ENCODE data around the gene DDRGK1. TPM values are rescaled to one million over a fixed set of nuclear protein-coding genes. Genes with fewer than 3 reads are reported as not detected.
A peak's percentile ranks its signal among the peaks of the same experiment; 100 is the strongest.
"Not testable (repeated sequence)": the region's sequence is repeated elsewhere in the genome, so short reads cannot be mapped to it uniquely, and the experiment has no call there.

The DDRGK1 gene
- total RNA-seq, 1 donor from 2014 or later: 84.2 TPM

GRCh38 chr20:3223651-3223993 lies 19.1 kb upstream of the DDRGK1 start:
- no peaks in the 10 kb centered on the region for H3K9me3 Mint-ChIP-seq (ENCODE audit: unreplicated experiment)
- peaks cover 5% of the 10 kb centered on the region for H3K4me1 Mint-ChIP-seq (ENCODE audit: unreplicated experiment)
- peaks cover 12% of the 10 kb centered on the region for H3K36me3 Mint-ChIP-seq (ENCODE audit: unreplicated experiment)
- H3K27ac Mint-ChIP-seq (ENCODE audit: unreplicated experiment): no peak overlapping the region
- H3K27me3 Mint-ChIP-seq (ENCODE audit: unreplicated experiment): no peaks in the 10 kb centered on the region
- no peak for TF ChIP-seq CTCF (IDR thresholded peaks at IDR 0.05)
- no peak for DNase-seq (ENCODE audit: extremely low spot score, unreplicated experiment)
- H3K4me3 Mint-ChIP-seq (ENCODE audit: unreplicated experiment): no peak overlapping the region

- no peak for DNase-seq (ENCODE audit: extremely low spot score, unreplicated experiment)
- Mint-ChIP-seq H3K27me3 (ENCODE audit: unreplicated experiment) (no peaks in the 10 kb centered on the region), H3K27ac (ENCODE audit: unreplicated experiment) (no peak overlapping the region), H3K36me3 (ENCODE audit: unreplicated experiment) (peaks cover 12% of the 10 kb centered on the region), H3K9me3 (ENCODE audit: unreplicated experiment) (no peaks in the 10 kb centered on the region), H3K4me1 (ENCODE audit: unreplicated experiment) (peaks cover 5% of the 10 kb centered on the region), H3K4me3 (ENCODE audit: unreplicated experiment) (no peak overlapping the region)
- no peak for TF ChIP-seq CTCF (IDR thresholded peaks at IDR 0.05)
These were observed 18.4 kb upstream of the DDRGK1 start for GRCh38 chr20:3222635-3223600.

GRCh38 chr20:3221398-3222226 lies 17.1 kb upstream of the DDRGK1 start:
- Mint-ChIP-seq H3K9me3 (ENCODE audit: unreplicated experiment) (no peaks in the 10 kb centered on the region), H3K4me3 (ENCODE audit: unreplicated experiment) (no peak overlapping the region), H3K4me1 (ENCODE audit: unreplicated experiment) (peaks cover 5% of the 10 kb centered on the region), H3K27me3 (ENCODE audit: unreplicated experiment) (no peaks in the 10 kb centered on the region), H3K27ac (ENCODE audit: unreplicated experiment) (no peak overlapping the region), H3K36me3 (ENCODE audit: unreplicated experiment) (peaks cover 12% of the 10 kb centered on the region)
- DNase-seq (ENCODE audit: extremely low spot score, unreplicated experiment): no peak
- TF ChIP-seq CTCF (IDR thresholded peaks at IDR 0.05): no peak

- DNase-seq (ENCODE audit: extremely low spot score, unreplicated experiment): no peak
- TF ChIP-seq CTCF (IDR thresholded peaks at IDR 0.05): peak; percentile 93
- Mint-ChIP-seq H3K27me3 (ENCODE audit: unreplicated experiment) (no peaks in the 10 kb centered on the region), H3K27ac (ENCODE audit: unreplicated experiment) (no peak overlapping the region), H3K4me3 (ENCODE audit: unreplicated experiment) (no peak overlapping the region), H3K9me3 (ENCODE audit: unreplicated experiment) (no peaks in the 10 kb centered on the region), H3K36me3 (ENCODE audit: unreplicated experiment) (peaks cover 13% of the 10 kb centered on the region), H3K4me1 (ENCODE audit: unreplicated experiment) (no peaks in the 10 kb centered on the region)
These were observed 14.0 kb upstream of the DDRGK1 start for GRCh38 chr20:3218307-3218988.

- H3K4me1 Mint-ChIP-seq (ENCODE audit: unreplicated experiment); H3K36me3 Mint-ChIP-seq (ENCODE audit: unreplicated experiment); H3K27ac Mint-ChIP-seq (ENCODE audit: unreplicated experiment); DNase-seq (ENCODE audit: extremely low spot score, unreplicated experiment); H3K4me3 Mint-ChIP-seq (ENCODE audit: unreplicated experiment); H3K27me3 Mint-ChIP-seq (ENCODE audit: unreplicated experiment); H3K9me3 Mint-ChIP-seq (ENCODE audit: unreplicated experiment): not testable (repeated sequence)
These were observed 11.0 kb upstream of the DDRGK1 start for GRCh38 chr20:3215359-3215917.

All from osteocyte (in vitro differentiated cells).